Measurements from ENCODE around the gene ORM2.

ORM2 gene

GRCh38 chr9:114355821-114356220 is 26.2 kb downstream of the ORM2 start:
- no peak for DNase-seq

GRCh38 chr9:114356792-114357191 is 27.1 kb downstream of the ORM2 start:
- DNase-seq: no peak

GRCh38 chr9:114357360-114357759 is 27.7 kb downstream of the ORM2 start:
- no peak for DNase-seq

- DNase-seq: no peak
Measured at GRCh38 chr9:114357911-114358328, 28.3 kb downstream of the ORM2 start.

GRCh38 chr9:114359801-114360200 is 30.1 kb downstream of the ORM2 start:
- DNase-seq: no peak

GRCh38 chr9:114361542-114361941 is 31.9 kb downstream of the ORM2 start:
- DNase-seq: no peak

- DNase-seq: no peak
Measured at GRCh38 chr9:114362394-114362793, 32.7 kb downstream of the ORM2 start.

GRCh38 chr9:114363424-114363823 is 33.8 kb downstream of the ORM2 start:
- no peak for DNase-seq

- DNase-seq: no peak
Measured at GRCh38 chr9:114364134-114365041, 34.7 kb downstream of the ORM2 start.

- DNase-seq: no peak
Measured at GRCh38 chr9:114365194-114365593, 35.5 kb downstream of the ORM2 start.

GRCh38 chr9:114366334-114367128 is 36.9 kb downstream of the ORM2 start:
- DNase-seq: peak; percentile 19

- no peak for DNase-seq
Measured at GRCh38 chr9:114367366-114367765, 37.7 kb downstream of the ORM2 start.

GRCh38 chr9:114367772-114368569 is 38.3 kb downstream of the ORM2 start:
- DNase-seq: no peak

GRCh38 chr9:114369216-114370130 is 39.8 kb downstream of the ORM2 start:
- DNase-seq: no peak

GRCh38 chr9:114370251-114370967 is 40.7 kb downstream of the ORM2 start:
- DNase-seq: no peak

- DNase-seq: no peak
Measured at GRCh38 chr9:114370968-114371320, 41.3 kb downstream of the ORM2 start.

GRCh38 chr9:114371343-114371944 is 41.8 kb downstream of the ORM2 start:
- no peak for DNase-seq

GRCh38 chr9:114371973-114372917 is 42.6 kb downstream of the ORM2 start:
- no peak for DNase-seq

- DNase-seq: no peak
Measured at GRCh38 chr9:114372921-114373448, 43.3 kb downstream of the ORM2 start.

Measured in DMS53 (cell line).